IMR-90 (cell line): Measurements from ENCODE around the gene EXD2. TPM values are rescaled to one million over a fixed set of nuclear protein-coding genes. Genes with fewer than 3 reads are reported as not detected.

Experiments used
- ATAC-seq: fragments of 200-7000 bp; cut with Tn5 transposase; 2 replicates; pipeline ENCODE4 v1.9.1; 2020; ENCODE audit warnings: low read depth, mild to moderate bottlenecking, moderate library complexity
- BruUV-seq: library from RNA; stranded (reverse); fragments of 400-500 nt; replicated peaks from 2 replicates; lab custom pipeline; 2021; lab: Mats Ljungman, UMichigan
- CTCF ChIA-PET: fragments of 300-600 bp; formaldehyde crosslinking; extraction: SDS; loops from one replicate; lab custom pipeline; 2021; ENCODE audit warnings: antibody characterized with exemption; lab: Yijun Ruan, JAX
- POLR2A ChIA-PET: fragments of 300-600 bp; sonication (Branson Sonifier 250); formaldehyde crosslinking; loops from one replicate; lab custom pipeline; 2022; ENCODE audit warnings: antibody characterized with exemption; ENCODE audit not compliant: unreplicated experiment; lab: Charles Lee
- DNase-seq: peaks from one replicate; pipeline ENCODE4 v3.0.0; 2013
- H2AFZ ChIP-seq: replicated peaks from 2 replicates; pipeline ENCODE3; 2013; ENCODE audit warnings: low read length, mild to moderate bottlenecking; ENCODE audit not compliant: poor library complexity
- H2AK5ac ChIP-seq: 2 replicates; pipeline ENCODE4 v1.6.1; 2013; ENCODE audit warnings: low read depth, low read length, inconsistent platforms
- H2AK9ac ChIP-seq: replicated peaks from 2 replicates; pipeline ENCODE3; 2013; ENCODE audit warnings: mild to moderate bottlenecking, low read depth, low read length, moderate library complexity; ENCODE audit not compliant: poor library complexity
- H2BK120ac ChIP-seq: 2 replicates; pipeline ENCODE4 v1.6.1; 2013; ENCODE audit warnings: low read depth, low read length, inconsistent platforms
- H2BK15ac ChIP-seq: 3 replicates; pipeline ENCODE4 v1.6.1; 2013; ENCODE audit warnings: low read depth, low read length, inconsistent platforms
- H2BK20ac ChIP-seq: 2 replicates; pipeline ENCODE4 v1.6.1; 2013; ENCODE audit warnings: low read depth, mild to moderate bottlenecking, inconsistent platforms, low read length, moderate library complexity
- H2BK5ac ChIP-seq: 2 replicates; pipeline ENCODE4 v1.6.1; 2013; ENCODE audit warnings: mild to moderate bottlenecking, low read depth, low read length, inconsistent platforms; ENCODE audit not compliant: poor library complexity, severe bottlenecking
- H3K14ac ChIP-seq: replicated peaks from 2 replicates; pipeline ENCODE4 v1.6.1; 2013; ENCODE audit warnings: low read depth, low read length, inconsistent platforms
- H3K18ac ChIP-seq: 2 replicates; pipeline ENCODE4 v1.6.1; 2013; ENCODE audit warnings: low read depth, low read length, control low read depth
- H3K23ac ChIP-seq: 2 replicates; pipeline ENCODE4 v1.6.1; 2013; ENCODE audit warnings: low read depth, low read length, inconsistent platforms
- H3K27ac ChIP-seq: 2 replicates; pipeline ENCODE4 v1.5.1; 2013; ENCODE audit warnings: mild to moderate bottlenecking, control low read depth, low read length; ENCODE audit not compliant: insufficient read depth
- H3K27me3 ChIP-seq: 2 replicates; pipeline ENCODE4 v1.6.1; 2013; ENCODE audit warnings: low read length; ENCODE audit not compliant: control insufficient read depth, insufficient read depth
- H3K36me3 ChIP-seq: 2 replicates; pipeline ENCODE4 v1.6.1; 2013; ENCODE audit warnings: low read length, mixed read lengths; ENCODE audit not compliant: control insufficient read depth, insufficient read depth
- H3K4ac ChIP-seq: 2 replicates; pipeline ENCODE4 v1.6.1; 2013; ENCODE audit warnings: low read depth, low read length, inconsistent platforms
- H3K4me1 ChIP-seq: 2 replicates; pipeline ENCODE4 v1.6.1; 2013; ENCODE audit warnings: low read length, mixed read lengths; ENCODE audit not compliant: control insufficient read depth, insufficient read depth
- H3K4me2 ChIP-seq: 2 replicates; pipeline ENCODE4 v1.6.1; 2013; ENCODE audit warnings: low read depth, mild to moderate bottlenecking, control low read depth, low read length, moderate library complexity
- H3K4me3 ChIP-seq: 2 replicates; pipeline ENCODE4 v1.5.1; 2013; ENCODE audit warnings: low read depth, mild to moderate bottlenecking, control low read depth, low read length, moderate library complexity; ENCODE audit not compliant: insufficient read depth
- H3K56ac ChIP-seq: 2 replicates; pipeline ENCODE4 v1.6.1; 2013; ENCODE audit warnings: low read length, inconsistent platforms; ENCODE audit not compliant: insufficient read depth; ENCODE audit errors: extremely low read depth
- H3K79me1 ChIP-seq, 2 experiments: 2 replicates each; pipeline ENCODE4 v1.6.1; 2013; ENCODE audit warnings: low read length in 2 of 2, inconsistent platforms in 1 of 2, low read depth in 1 of 2
- H3K9ac ChIP-seq: 2 replicates; pipeline ENCODE4 v1.6.1; 2013; ENCODE audit warnings: low read depth, low read length, control low read depth
- H3K9me1 ChIP-seq: 2 replicates; pipeline ENCODE4 v1.6.1; 2013; ENCODE audit warnings: low read length, inconsistent platforms; ENCODE audit not compliant: insufficient read depth
- H3K9me3 ChIP-seq: 2 replicates; pipeline ENCODE4 v1.6.1; 2013; ENCODE audit warnings: low read length; ENCODE audit not compliant: control insufficient read depth, insufficient read depth
- H4K20me1 ChIP-seq: 2 replicates; pipeline ENCODE4 v1.6.1; 2013; ENCODE audit warnings: low read length, inconsistent platforms; ENCODE audit not compliant: insufficient read depth
- H4K5ac ChIP-seq: 2 replicates; pipeline ENCODE4 v1.6.1; 2013; ENCODE audit warnings: mild to moderate bottlenecking, low read depth, low read length, control low read depth
- H4K8ac ChIP-seq, 2 experiments: 2 replicates each; pipeline ENCODE4 v1.6.1; 2013; ENCODE audit warnings: low read depth in 2 of 2, low read length in 2 of 2, control low read depth in 1 of 2, inconsistent platforms in 1 of 2
- H4K91ac ChIP-seq: 2 replicates; pipeline ENCODE4 v1.6.1; 2013; ENCODE audit warnings: low read depth, low read length, inconsistent platforms; ENCODE audit not compliant: insufficient read depth
- BHLHE40 ChIP-seq: fragments of 150-350 bp; IDR thresholded peaks from 2 replicates; pipeline ENCODE4 v1.6.1; 2016; ENCODE audit warnings: mild to moderate bottlenecking, low read depth, low read length
- CEBPB ChIP-seq: IDR thresholded peaks from 2 replicates; pipeline ENCODE4 v1.6.1; 2012; ENCODE audit warnings: low read depth, low read length, improper control_type of control experiment
- MAFK ChIP-seq: IDR thresholded peaks from 2 replicates; pipeline ENCODE4 v1.6.1; 2012; ENCODE audit warnings: low read depth, low read length, improper control_type of control experiment
- MXI1 ChIP-seq: IDR thresholded peaks from 2 replicates; pipeline ENCODE4 v1.6.1; 2012; ENCODE audit warnings: low read depth, mild to moderate bottlenecking, low read length, moderate library complexity, borderline replicate concordance
- POLR2A ChIP-seq: IDR thresholded peaks from 2 replicates; pipeline ENCODE4 v1.6.1; 2012; ENCODE audit warnings: mild to moderate bottlenecking, low read depth, low read length
- RFX5 ChIP-seq: IDR thresholded peaks from 2 replicates; pipeline ENCODE4 v1.8.0; 2012; ENCODE audit warnings: low read depth, mild to moderate bottlenecking, low read length, moderate library complexity
- SMC3 ChIP-seq: fragments of 150-350 bp; IDR thresholded peaks from 2 replicates; pipeline ENCODE4 v1.6.1; 2016; ENCODE audit warnings: low read depth, mild to moderate bottlenecking, antibody characterized with exemption, low read length, moderate library complexity
- whole genome bisulfite sequencing, 2 experiments: methylation state at CpG; one replicate each; pipeline versions ENCODE4 v1.1.5 to v1.1.7; 2013; ENCODE audit warnings: missing lambda C conversion rate in 2 of 2; ENCODE audit not compliant: insufficient read length in 1 of 2; ENCODE audit errors: extremely low coverage in 2 of 2; 5-methylcytosine and 5-hydroxymethylcytosine counted together
- dilution Hi-C: fragments of 300-500 bp; cut with HindIII; formaldehyde crosslinking; loops from one replicate; pipeline ENCODE4 v1.14.3; 2018; ENCODE audit warnings: low sequenced_read_pairs; ENCODE audit not compliant: unreplicated experiment
- in situ Hi-C: fragments of 300-500 bp; cut with MboI; formaldehyde crosslinking; loops from 3 replicates; pipeline ENCODE4 v1.14.3; 2019; ENCODE audit warnings: low sequenced_read_pairs, inconsistent platforms, mixed read lengths
- intact Hi-C: fragments of 100-400 bp; cut with micrococcal nuclease; formaldehyde crosslinking; loops from 2 replicates; pipeline ENCODE4 v1.10.0; 2022
- polyA plus RNA-seq, 3 experiments: library from polyadenylated mRNA; depleted of rRNA; stranded (reverse); fragments of >200 nt; gene quantifications; 2 replicates each; pipeline ENCODE4 v1.2.3, GENCODE V29; 2012; ENCODE audit warnings: low replicate concordance in 1 of 3
- total RNA-seq: library from RNA; depleted of rRNA; stranded (reverse); fragments of >200 nt; gene quantifications from 2 replicates; pipeline ENCODE4 v1.2.3, GENCODE V29; 2012
- TF ChIP-seq, protein P1 (sequence below): fragments of 150-350 bp; IDR thresholded peaks from 2 replicates; pipeline ENCODE4 v1.6.1; 2016; ENCODE audit warnings: low read depth, mild to moderate bottlenecking, low read length, moderate library complexity, borderline replicate concordance
- TF ChIP-seq, protein P2 (sequence below): fragments of 150-350 bp; IDR thresholded peaks from 2 replicates; pipeline ENCODE4 v1.6.1; 2017; ENCODE audit warnings: mild to moderate bottlenecking, antibody characterized with exemption, low read length, low read depth

The EXD2 gene
- total and polyA plus RNA-seq, 2 of the 4 experiments (the other 2 are of a cell fraction): 11.0 to 13.3 TPM

DNA sequence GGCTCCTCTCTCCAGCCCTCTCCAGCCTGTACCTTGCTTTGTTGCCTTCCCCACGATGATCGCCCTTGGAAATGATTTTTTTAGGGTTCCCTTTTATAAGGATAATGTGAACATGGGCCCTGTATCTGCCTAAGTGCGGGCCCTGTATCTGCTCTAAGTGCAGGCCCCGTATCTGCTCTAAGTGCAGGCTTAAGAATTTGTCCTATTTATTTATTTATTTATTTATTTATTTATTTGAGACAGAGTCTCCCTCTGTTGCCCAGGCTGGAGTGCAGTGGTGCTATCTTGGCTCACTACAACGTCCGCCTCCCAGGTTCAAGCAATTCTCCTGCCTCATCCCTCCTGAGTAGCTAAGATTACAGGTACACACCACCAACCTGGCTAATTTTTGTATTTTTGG lies 91.2 kb downstream of the EXD2 start:
- dilution Hi-C loops (no loop called here), in situ Hi-C loops (no loop called here), intact Hi-C loops (no loop called here)
- TF ChIP-seq MAFK (no peak), CEBPB (no peak), POLR2A (no peak), MXI1 (no peak), RFX5 (no peak), SMC3 (no peak), BHLHE40 (no peak)
- TF ChIP-seq, protein P1, sequence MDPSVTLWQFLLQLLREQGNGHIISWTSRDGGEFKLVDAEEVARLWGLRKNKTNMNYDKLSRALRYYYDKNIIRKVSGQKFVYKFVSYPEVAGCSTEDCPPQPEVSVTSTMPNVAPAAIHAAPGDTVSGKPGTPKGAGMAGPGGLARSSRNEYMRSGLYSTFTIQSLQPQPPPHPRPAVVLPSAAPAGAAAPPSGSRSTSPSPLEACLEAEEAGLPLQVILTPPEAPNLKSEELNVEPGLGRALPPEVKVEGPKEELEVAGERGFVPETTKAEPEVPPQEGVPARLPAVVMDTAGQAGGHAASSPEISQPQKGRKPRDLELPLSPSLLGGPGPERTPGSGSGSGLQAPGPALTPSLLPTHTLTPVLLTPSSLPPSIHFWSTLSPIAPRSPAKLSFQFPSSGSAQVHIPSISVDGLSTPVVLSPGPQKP: no peak
- TF ChIP-seq, protein P2, sequence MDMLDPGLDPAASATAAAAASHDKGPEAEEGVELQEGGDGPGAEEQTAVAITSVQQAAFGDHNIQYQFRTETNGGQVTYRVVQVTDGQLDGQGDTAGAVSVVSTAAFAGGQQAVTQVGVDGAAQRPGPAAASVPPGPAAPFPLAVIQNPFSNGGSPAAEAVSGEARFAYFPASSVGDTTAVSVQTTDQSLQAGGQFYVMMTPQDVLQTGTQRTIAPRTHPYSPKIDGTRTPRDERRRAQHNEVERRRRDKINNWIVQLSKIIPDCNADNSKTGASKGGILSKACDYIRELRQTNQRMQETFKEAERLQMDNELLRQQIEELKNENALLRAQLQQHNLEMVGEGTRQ: no peak
- Histone ChIP-seq H3K27me3 (peaks cover 13% of the 10 kb centered on the region), H2AK9ac (no peak overlapping the region), H3K4me3 (no peak overlapping the region), H4K5ac (no peak overlapping the region), H2BK15ac (no peak overlapping the region), H3K36me3 (no peaks in the 10 kb centered on the region), H3K4me2 (no peak overlapping the region), H2BK20ac (no peak overlapping the region), H4K8ac (no peak overlapping the region), H3K4ac (no peak overlapping the region), H2AK5ac (no peak overlapping the region), H3K4me1 (no peaks in the 10 kb centered on the region; the same call in 1 of the 2 replicates), H3K18ac (no peak overlapping the region), H3K9me1 (no peaks in the 10 kb centered on the region), H4K20me1 (no peaks in the 10 kb centered on the region), H2AFZ (peak overlapping the region; percentile 32), H4K91ac (no peak overlapping the region), H3K79me1 (no peaks in the 10 kb centered on the region), H3K9ac (no peak overlapping the region), H3K56ac (no peak overlapping the region), H3K9me3 (no peaks in the 10 kb centered on the region), H2BK120ac (no peak overlapping the region), H2BK5ac (no peak overlapping the region), H3K27ac (no peak overlapping the region), H3K14ac (no peak overlapping the region), H3K23ac (no peak overlapping the region)
- DNase-seq (no peak), ATAC-seq (no peak)
- POLR2A ChIA-PET: no interaction called here
- CTCF ChIA-PET: interaction anchor here (1.2 kb wide), 1 partner anchor 105 kb away, joined by 3 read pairs; no protein-coding TSS in a partner anchor
- no CpG with 5 or more reads among the region's 6 CpGs for WGBS, 2 experiments
- no TSS peak for BruUV-seq
